ENCODE data around the gene POLK.
"Not testable (repeated sequence)": the region's sequence is repeated elsewhere in the genome, so short reads cannot be mapped to it uniquely, and the experiment has no call there.

POLK gene

GRCh38 chr5:75511435-75512382 lies at the start of gene POLK, which contains the start of gene CERT1:
Gene POLK, plus strand, starts transcription at chr5:75511891.
Gene CERT1, minus strand, starts transcription at chr5:75511629. Its CDS starts 422 bp downstream, at chr5:75511207.
- peak; percentile 92 to 93 for DNase-seq

GRCh38 chr5:75463726-75464125 lies 48.0 kb upstream of the POLK start:
- DNase-seq: no peak

- DNase-seq: no peak
Observed at GRCh38 chr5:75465480-75465879, 46.2 kb upstream of the POLK start.

- DNase-seq: no peak
Observed at GRCh38 chr5:75466006-75466716, 45.5 kb upstream of the POLK start.

GRCh38 chr5:75468593-75468992 lies 43.1 kb upstream of the POLK start:
- no peak for DNase-seq

- no peak for DNase-seq
Observed at GRCh38 chr5:75469017-75469416, 42.7 kb upstream of the POLK start.

GRCh38 chr5:75471193-75471592 lies 40.5 kb upstream of the POLK start:
- no peak for DNase-seq

- no peak for DNase-seq
Observed at GRCh38 chr5:75472973-75473372, 38.7 kb upstream of the POLK start.

- no peak for DNase-seq
Observed at GRCh38 chr5:75473463-75473862, 38.2 kb upstream of the POLK start.

GRCh38 chr5:75475364-75475763 lies 36.3 kb upstream of the POLK start:
- DNase-seq: no peak

- no peak for DNase-seq
Observed at GRCh38 chr5:75481024-75481423, 30.7 kb upstream of the POLK start.

GRCh38 chr5:75482482-75482881 lies 29.2 kb upstream of the POLK start:
- DNase-seq: no peak

GRCh38 chr5:75484605-75485004 lies 27.1 kb upstream of the POLK start:
- DNase-seq: no peak

- not testable (repeated sequence) for DNase-seq
Observed at GRCh38 chr5:75489847-75490246, 21.8 kb upstream of the POLK start.

GRCh38 chr5:75491621-75492020 lies 20.1 kb upstream of the POLK start:
- no peak for DNase-seq

- no peak for DNase-seq
Observed at GRCh38 chr5:75496026-75496425, 15.7 kb upstream of the POLK start.

- DNase-seq: no peak
Observed at GRCh38 chr5:75498208-75498777, 13.4 kb upstream of the POLK start.

- DNase-seq: not testable (repeated sequence)
Observed at GRCh38 chr5:75498875-75499274, 12.8 kb upstream of the POLK start.

- DNase-seq: not testable (repeated sequence)
Observed at GRCh38 chr5:75505112-75505511, 6.6 kb upstream of the POLK start.

- DNase-seq: no peak
Observed at GRCh38 chr5:75507841-75508240, 3.9 kb upstream of the POLK start.

- DNase-seq: no peak
Observed at GRCh38 chr5:75509546-75509945, 2.1 kb upstream of the POLK start.

- DNase-seq: no peak
Observed at GRCh38 chr5:75509956-75510355, 1.7 kb upstream of the POLK start.

GRCh38 chr5:75510417-75510835 lies 1.3 kb upstream of the POLK start:
- DNase-seq: no peak
